Panc1 (cell line): ENCODE results near the gene ABCC8. TPM values are rescaled to one million over a fixed set of nuclear protein-coding genes. Genes with fewer than 3 reads are reported as not detected.

Source experiments
- ATAC-seq: fragments of 200-7000 bp; cut with Tn5 transposase; 2 replicates; pipeline ENCODE4 v1.9.1; 2020; ENCODE audit warnings: mild to moderate bottlenecking, moderate library complexity
- BruUV-seq: library from RNA; stranded (reverse); fragments of 400-500 nt; replicated peaks from 2 replicates; lab custom pipeline; 2021; lab: Mats Ljungman, UMichigan
- CTCF ChIA-PET: fragments of 300-600 bp; sonication (Branson Sonifier 250); formaldehyde crosslinking; loops from one replicate; lab custom pipeline; 2022; ENCODE audit warnings: antibody characterized with exemption; lab: Charles Lee
- POLR2A ChIA-PET: fragments of 300-600 bp; sonication (Branson Sonifier 250); formaldehyde crosslinking; loops from one replicate; lab custom pipeline; 2022; ENCODE audit warnings: antibody characterized with exemption; lab: Charles Lee
- DNase-seq: peaks from one replicate; pipeline ENCODE4 v3.0.0-alpha.2; 2010; ENCODE audit warnings: low read depth, low spot score
- H3K27ac ChIP-seq: 2 replicates; pipeline ENCODE4 v1.5.1; 2011; ENCODE audit warnings: mild to moderate bottlenecking, low read length, inconsistent platforms
- H3K27me3 ChIP-seq: fragments of 200-500 bp; sonication (Bioruptor generic); 2 replicates; pipeline ENCODE4 v1.6.0; 2014; ENCODE audit warnings: low read length, inconsistent platforms; ENCODE audit not compliant: control insufficient read depth, insufficient read depth
- H3K36me3 ChIP-seq: fragments of 200-500 bp; sonication (Bioruptor generic); 2 replicates; pipeline ENCODE4 v1.5.1; 2014; ENCODE audit warnings: inconsistent platforms, mild to moderate bottlenecking, low read length, moderate library complexity; ENCODE audit not compliant: control insufficient read depth, insufficient read depth
- H3K4me1 ChIP-seq: 2 replicates; pipeline ENCODE4 v1.5.1; 2011; ENCODE audit warnings: inconsistent platforms, mild to moderate bottlenecking, low read length, moderate library complexity; ENCODE audit not compliant: control insufficient read depth, insufficient read depth
- H3K4me3 ChIP-seq, 2 experiments: 2 replicates each; pipeline ENCODE4 v1.5.1; 2011 to 2012; ENCODE audit warnings: low read depth in 2 of 2, low read length in 2 of 2, mild to moderate bottlenecking in 2 of 2, inconsistent platforms in 1 of 2, moderate library complexity in 1 of 2
- H3K9me3 ChIP-seq: fragments of 200-500 bp; sonication (Bioruptor generic); 2 replicates; pipeline ENCODE4 v1.5.1; 2014; ENCODE audit warnings: low read depth, mild to moderate bottlenecking, inconsistent platforms, low read length, moderate library complexity; ENCODE audit not compliant: control insufficient read depth, insufficient read depth
- POLR2AphosphoS5 ChIP-seq: IDR thresholded peaks from 2 replicates; pipeline ENCODE4 v1.6.1; 2012; ENCODE audit warnings: mild to moderate bottlenecking, low read depth, low read length, moderate library complexity
- REST ChIP-seq, 2 experiments: IDR thresholded peaks; 2 replicates each; pipeline ENCODE4 v1.6.1; 2011 to 2012; ENCODE audit warnings: low read depth in 2 of 2, control low read depth in 1 of 2, low read length in 1 of 2, mild to moderate bottlenecking in 1 of 2, moderate library complexity in 1 of 2; ENCODE audit not compliant: insufficient read depth in 1 of 2
- SIN3A ChIP-seq: IDR thresholded peaks from 2 replicates; pipeline ENCODE4 v1.6.1; 2012; ENCODE audit warnings: low read depth, mild to moderate bottlenecking, low read length, moderate library complexity, borderline replicate concordance; ENCODE audit not compliant: insufficient read depth
- TCF7L2 ChIP-seq: IDR thresholded peaks from 2 replicates; pipeline ENCODE4 v1.6.1; 2011; ENCODE audit warnings: mild to moderate bottlenecking, low read depth, low read length, inconsistent platforms
- in situ Hi-C: cut with HindIII; loops from 2 replicates; pipeline ENCODE4 v1.10.0; 2016; ENCODE audit warnings: low sequenced_read_pairs, low pct_unique_long_range_greater_than_20kb
- intact Hi-C: fragments of 100-400 bp; cut with micrococcal nuclease; formaldehyde crosslinking; loops from one replicate; pipeline ENCODE4 v1.10.0; 2022; ENCODE audit not compliant: unreplicated experiment
- total RNA-seq: library from RNA; stranded (reverse); gene quantifications from one replicate; pipeline ENCODE4 v1.2.1, GENCODE V29; 2021; ENCODE audit not compliant: unreplicated experiment
- TF ChIP-seq, protein P1 (sequence below): fragments of 450-650 bp; IDR thresholded peaks from 2 replicates; pipeline ENCODE4 v1.5.1; 2017; ENCODE audit warnings: mild to moderate bottlenecking

The ABCC8 gene
- total RNA-seq, 1 experiment from 2014 or later, result 0.18 TPM

DNA sequence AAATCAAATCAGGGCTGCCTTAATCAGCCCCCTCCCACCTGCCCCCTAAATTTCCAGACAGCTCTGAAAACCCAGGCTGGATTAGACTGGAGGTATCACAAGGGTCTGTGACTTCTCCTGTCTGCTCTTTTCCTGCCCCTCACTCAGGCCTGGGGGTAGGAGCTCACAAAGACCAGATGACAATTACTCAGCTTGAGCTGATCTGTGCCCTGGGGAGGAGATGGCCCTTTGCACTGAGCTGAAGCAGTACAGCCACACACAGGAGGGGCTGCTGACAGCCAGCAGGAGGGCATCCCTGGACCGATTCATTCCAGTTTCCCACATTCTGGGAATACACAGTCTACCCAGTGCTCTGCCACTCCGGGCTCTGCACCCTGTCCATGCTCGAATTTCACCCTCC is 4.2 kb downstream of the ABCC8 start:
- BruUV-seq, result no TSS peak
- CTCF ChIA-PET, result no interaction called here
- POLR2A ChIA-PET, result no interaction called here
- in situ Hi-C loops, result no loop called here
- Histone ChIP-seq H3K4me3 (no peak overlapping the region), H3K36me3 (no peaks in the 10 kb centered on the region; the same call in 1 of the 2 replicates), H3K9me3 (no peaks in the 10 kb centered on the region), H3K27ac (no peak overlapping the region), H3K27me3 (peaks cover 6% of the 10 kb centered on the region), H3K4me1 (no peaks in the 10 kb centered on the region)
- intact Hi-C loops, result no loop called here
- TF ChIP-seq REST (IDR thresholded peaks at IDR 0.05; ENCODE audit: insufficient read depth in 1 of 2, low read depth in 2 of 2, low read length in 1 of 2) (no peak), POLR2AphosphoS5 (no peak), TCF7L2 (no peak), SIN3A (no peak)
- TF ChIP-seq, protein P1, sequence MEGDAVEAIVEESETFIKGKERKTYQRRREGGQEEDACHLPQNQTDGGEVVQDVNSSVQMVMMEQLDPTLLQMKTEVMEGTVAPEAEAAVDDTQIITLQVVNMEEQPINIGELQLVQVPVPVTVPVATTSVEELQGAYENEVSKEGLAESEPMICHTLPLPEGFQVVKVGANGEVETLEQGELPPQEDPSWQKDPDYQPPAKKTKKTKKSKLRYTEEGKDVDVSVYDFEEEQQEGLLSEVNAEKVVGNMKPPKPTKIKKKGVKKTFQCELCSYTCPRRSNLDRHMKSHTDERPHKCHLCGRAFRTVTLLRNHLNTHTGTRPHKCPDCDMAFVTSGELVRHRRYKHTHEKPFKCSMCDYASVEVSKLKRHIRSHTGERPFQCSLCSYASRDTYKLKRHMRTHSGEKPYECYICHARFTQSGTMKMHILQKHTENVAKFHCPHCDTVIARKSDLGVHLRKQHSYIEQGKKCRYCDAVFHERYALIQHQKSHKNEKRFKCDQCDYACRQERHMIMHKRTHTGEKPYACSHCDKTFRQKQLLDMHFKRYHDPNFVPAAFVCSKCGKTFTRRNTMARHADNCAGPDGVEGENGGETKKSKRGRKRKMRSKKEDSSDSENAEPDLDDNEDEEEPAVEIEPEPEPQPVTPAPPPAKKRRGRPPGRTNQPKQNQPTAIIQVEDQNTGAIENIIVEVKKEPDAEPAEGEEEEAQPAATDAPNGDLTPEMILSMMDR, result no peak
- DNase-seq (no peak), ATAC-seq (no peak)

GRCh38 chr11:17471501-17471900 is 5.1 kb downstream of the ABCC8 start:
- TF ChIP-seq SIN3A (no peak), REST (IDR thresholded peaks at IDR 0.05; ENCODE audit: insufficient read depth in 1 of 2, low read depth in 2 of 2, low read length in 1 of 2) (no peak), TCF7L2 (no peak), POLR2AphosphoS5 (no peak)
- TF ChIP-seq, protein P1, result no peak; the same call in 1 of the 2 replicates
- ATAC-seq, result 0 out of 2 replicates have a peak, but pooled peaks have one; percentile 61
- CTCF ChIA-PET, result no interaction called here
- H3K9me3 ChIP-seq, result no peaks in the 10 kb centered on the region
- no peaks in the 10 kb centered on the region for H3K4me1 ChIP-seq
- intact Hi-C loops, result no loop called here
- no peak overlapping the region for H3K27ac ChIP-seq
- in situ Hi-C loops, result no loop called here
- peaks cover 6% of the 10 kb centered on the region for H3K27me3 ChIP-seq
- no peaks in the 10 kb centered on the region; the same call in 1 of the 2 replicates for H3K36me3 ChIP-seq
- POLR2A ChIA-PET, result no interaction called here
- DNase-seq, result no peak
- H3K4me3 ChIP-seq, result no peak overlapping the region
- no TSS peak for BruUV-seq
